ENCODE measurements around the gene FAM9C.
"Not testable (repeated sequence)": the region's sequence is repeated elsewhere in the genome, so short reads cannot be mapped to it uniquely, and the experiment has no call there.

FAM9C gene

DNA sequence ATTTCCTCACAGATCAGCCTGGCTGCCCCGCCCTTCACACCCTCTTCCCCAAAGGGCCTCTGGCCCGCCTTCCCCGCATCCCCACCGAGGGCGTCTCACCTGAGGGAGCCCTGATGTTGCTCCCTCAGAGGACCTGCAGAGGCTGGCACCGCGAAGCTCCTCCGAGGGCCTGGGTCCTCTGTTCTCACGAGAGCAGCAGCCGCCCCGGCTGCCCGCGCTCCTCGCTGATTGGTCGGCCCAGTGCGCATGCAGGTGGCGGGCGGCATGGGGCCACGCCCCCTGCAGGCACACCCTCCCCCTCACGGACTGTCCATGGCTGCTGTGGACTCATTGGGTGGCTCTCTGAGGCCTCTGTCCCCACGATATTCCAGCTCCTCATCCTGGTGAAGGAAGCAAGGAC is at the start of gene FAM9C:
Gene FAM9C (minus strand): TSS at position 180 of the 400 bp plus-strand sequence. CDS start 831 bp downstream, outside the sequence.
- no peak for DNase-seq

DNA sequence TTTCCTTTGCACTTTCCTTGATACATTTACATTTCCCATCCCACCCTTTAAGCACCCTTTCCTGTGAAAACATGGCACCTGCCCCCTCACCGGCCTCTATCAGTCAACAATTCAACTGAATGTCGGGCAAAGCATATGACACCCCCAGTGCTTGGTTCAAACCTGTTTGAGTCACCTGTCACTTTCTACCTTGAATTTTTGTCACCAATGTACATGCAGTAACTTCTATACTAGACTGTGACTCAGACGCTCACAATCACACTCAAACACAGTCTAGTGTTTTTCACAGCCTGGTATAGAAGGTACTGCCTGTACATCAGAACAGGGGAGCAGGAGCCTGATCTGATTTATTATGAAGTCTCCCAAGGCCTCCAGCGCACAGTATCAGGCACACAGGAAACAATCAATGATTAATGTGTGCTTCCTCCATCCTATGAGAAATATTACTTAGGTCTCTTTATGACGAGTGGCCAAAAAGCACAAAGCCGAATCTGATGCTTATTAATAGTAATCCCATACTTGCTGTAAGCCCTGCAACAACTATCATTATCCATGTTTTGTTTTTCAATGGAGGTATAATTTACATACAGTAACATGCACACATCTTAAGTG is 49.2 kb upstream of the FAM9C start:
- DNase-seq, result no peak

DNA sequence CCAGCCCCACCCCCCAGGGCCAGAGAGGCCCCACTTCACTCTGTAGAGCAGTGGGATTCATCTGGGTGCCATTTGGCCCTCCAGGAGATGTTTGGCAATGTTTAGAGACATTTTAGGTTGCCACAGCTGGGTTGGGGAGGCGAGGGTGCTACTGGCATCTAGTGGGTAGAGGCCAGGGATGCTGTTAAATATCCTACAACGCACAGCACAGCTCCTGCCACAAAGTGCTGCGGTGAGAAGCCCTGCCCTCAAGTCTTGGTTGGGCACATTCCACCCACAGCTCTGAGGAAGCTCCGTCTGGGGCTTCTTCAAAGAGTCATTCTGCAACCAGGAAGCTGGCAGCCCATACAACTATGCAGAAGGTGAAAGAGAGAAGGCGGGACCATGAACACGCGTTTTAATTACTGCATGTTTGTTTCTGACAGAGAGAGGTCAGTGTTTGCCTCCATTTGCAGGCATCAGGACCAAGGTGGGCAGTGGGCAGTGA is 48.1 kb upstream of the FAM9C start:
- DNase-seq, result no peak

DNA sequence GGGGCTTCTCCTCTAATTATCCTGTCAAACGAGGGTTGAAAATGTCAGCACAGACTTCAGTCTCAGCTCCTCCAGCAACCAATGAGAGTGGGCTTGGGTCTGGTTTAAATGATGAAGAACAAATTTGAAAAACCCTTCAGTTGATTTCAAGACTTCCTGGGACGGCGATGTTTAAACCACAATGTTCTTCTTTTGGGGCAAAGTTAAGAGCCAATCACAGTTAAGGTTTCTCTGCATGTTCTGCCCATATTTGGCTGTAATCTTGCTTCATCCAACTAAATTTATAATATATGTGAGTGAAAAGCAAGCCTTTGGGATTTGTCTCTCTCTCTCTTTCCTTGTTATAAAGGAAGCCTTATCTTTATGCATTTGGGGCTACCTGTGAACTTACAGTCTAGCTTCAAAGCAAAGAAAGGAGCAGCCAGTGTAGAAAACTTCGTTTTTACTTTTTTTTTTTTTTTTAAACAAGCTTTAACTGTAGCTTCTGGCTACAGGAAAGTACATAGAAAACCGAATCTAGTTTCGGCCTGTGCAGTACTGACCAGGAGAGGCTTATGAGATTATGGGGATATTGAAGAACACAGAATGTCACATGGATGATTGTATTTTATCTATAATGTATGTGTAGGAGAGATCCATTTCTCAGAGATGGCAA is 46.8 kb upstream of the FAM9C start:
- no peak for DNase-seq

DNA sequence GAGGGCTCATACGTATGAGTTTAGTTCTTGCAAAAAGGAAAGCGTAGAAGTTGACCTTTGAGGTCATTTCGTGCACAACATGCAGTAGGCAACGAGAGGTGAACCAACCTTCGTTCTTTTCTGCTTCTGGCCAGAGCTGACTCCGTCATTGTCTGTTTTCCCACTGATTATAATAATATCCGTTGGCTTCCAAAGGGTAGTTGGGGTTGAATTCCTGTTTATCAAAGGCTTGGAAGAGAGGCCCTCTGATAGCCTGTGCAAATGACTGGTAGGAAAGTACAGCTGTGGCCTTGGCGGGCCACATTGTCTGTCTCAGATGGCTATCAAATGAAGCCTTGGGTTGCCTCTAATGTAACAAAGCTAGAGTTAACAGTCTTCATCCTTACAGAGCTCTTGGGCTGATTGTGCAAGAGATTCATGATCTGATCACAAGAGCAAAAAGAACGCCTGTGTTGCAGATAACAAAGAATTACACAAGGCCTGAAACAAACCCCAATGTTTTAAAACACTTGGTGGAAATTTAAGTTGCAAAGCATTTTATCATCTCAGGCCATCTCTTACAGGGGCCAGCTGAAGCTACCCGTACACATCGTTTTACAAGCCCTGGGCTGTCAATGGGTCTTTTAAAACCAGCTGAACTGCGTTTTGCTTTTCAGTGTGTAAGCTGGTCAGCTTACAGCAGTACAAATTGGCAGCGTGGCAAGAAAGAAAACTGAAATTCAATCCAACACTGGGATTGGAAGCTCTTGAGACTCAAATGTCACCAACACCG is 46.1 kb upstream of the FAM9C start:
- DNase-seq, result no peak

DNA sequence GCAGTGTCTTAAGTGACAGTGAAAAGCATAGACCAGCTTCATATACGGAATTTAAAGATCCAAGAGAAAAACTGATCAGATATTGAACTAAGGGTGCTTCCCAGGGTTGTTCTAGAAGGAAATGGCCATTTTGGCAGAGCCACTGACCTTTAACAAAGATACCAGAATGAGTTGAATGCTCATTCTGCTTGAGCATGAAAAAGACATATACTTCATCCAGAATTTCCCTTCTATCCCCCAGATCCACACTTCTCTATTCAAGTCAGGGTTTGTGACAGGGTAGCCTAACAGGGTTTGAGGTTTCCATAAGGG is 45.6 kb upstream of the FAM9C start:
- no peak for DNase-seq

DNA sequence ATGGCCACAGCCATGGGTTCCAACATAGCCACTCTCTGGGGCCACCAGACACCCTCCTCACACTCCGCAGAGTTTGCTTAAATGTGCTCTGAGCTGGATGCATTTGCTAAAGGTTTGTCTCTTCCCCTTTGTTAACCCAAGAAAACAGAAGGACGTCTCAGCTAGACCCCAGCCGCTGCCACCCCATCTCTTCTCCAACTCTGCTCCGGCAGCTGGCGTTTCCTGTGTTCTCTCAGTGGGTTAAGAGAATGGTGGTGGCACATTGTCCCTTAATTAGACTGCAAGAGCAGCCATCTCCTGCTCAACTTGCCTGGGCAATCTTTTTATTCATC is 43.7 kb upstream of the FAM9C start:
- no peak for DNase-seq

DNA sequence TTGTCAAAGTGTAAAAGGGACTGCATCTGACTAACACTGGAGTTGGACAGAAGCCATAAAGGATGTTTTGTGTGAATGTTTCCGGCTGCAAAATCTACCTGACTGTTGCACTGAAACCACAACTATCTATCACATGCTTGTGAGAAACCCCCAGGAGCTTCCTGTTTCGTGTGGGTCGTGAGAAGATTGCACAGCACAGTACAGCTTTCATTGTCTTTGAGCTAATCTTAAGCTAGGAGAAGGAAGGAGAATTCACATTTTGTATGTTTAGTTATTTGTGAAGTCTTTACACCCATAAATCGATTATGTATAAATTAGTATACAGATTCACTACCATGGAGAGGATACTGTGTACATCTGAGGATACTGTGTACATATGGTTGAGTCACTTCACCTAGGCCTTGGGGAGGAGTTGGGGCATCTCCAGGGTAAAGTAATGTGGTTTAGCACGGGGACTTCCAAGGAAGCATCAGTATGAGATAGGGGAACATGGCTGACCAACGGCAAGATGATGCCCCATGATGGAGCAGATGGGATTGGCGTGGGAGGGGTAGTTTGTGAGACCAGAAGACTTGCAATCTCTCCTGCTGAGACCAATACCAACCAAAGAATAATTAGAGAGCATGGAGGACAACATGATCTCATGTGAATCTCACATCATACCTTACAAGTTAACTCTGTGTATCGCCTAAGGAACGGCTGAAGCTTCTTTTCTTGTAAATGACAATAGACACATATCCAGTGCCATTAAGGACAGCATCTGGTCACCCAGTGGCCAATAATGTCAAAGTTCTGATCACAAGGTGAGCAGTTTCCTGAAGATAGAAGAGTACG is 43.1 kb upstream of the FAM9C start:
- DNase-seq, result no peak

DNA sequence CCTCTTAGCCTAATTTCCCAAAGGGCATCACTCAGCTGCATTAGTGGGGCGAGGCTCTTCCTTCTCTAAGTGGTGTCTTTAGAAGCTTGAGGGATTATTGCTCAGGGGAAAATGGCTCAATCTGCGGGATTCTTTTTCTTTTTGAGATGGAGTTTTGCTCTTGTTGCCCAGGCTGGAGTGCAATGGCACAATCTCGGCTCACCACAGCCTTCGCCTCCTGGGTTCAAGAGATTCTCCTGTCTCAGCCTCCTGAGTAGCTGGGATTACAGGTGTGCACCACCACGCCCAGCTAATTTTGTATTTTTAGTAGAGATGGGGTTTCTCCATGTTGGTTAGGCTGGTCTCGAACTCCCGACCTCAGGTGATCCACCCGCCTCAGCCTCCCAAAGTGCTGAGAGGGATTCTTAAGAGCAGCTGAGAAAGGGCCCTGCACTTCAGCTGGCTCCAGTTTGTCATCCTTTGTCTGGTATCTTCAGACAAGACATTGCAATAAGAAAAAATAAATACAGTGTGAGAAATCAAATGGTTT is 42.4 kb upstream of the FAM9C start:
- DNase-seq, result not testable (repeated sequence)

DNA sequence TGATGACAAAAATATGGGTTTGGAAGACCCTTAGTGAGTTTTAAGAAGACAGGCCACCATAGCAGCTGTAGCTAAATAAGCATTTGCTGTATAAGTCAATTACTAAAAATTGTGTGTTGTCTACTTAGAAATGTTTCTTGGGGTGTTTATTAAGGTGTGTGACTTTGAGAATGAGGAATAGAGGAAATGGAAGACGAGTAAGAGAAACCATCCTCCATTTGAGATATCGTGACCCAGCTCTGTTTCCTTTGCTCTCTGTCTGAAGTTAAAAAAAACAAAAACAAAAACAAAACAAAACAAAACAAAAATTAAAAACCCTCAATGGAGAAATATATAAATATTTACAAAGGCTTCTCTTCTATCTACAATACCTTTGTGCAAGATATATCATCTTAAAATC is 41.7 kb upstream of the FAM9C start:
- no peak for DNase-seq

DNA sequence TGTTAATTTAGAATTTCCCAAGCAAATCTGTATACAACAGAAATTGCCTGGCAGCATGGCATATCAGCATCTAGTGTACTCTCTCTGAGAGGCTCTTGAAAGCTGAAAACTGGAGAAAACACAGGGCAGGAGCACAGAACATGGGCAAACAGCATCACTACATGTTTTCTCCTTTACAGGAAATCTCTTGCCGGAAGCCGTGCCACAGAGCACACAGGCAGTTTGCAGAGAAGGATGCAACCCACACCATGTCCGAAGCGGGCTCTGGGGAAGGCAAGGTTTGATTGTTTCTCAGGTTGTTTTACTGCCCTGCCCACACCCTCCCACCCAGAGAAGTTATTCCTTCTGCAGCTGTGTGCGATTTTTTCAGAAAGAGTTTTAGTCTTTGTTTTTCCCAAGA is 41.1 kb upstream of the FAM9C start:
- no peak for DNase-seq

DNA sequence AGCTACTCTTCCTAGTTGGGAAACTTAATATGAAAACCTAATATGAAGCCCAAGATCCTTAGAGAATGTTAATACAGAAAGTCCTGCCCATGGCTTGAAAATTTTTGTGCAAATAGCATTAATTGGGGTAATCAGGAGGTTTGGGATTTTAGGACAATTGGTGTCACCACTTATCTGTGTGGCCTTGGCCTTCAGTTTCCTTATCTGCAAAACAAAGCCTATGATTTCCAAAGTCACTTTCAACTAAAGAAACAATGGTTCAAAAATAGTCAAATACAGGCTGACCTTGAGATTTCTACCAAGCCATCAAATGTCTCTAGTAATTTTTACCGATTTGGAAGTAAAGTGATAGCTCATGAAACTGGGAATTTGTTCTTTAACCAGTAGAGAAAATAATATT is 40.2 kb upstream of the FAM9C start:
- no peak for DNase-seq

DNA sequence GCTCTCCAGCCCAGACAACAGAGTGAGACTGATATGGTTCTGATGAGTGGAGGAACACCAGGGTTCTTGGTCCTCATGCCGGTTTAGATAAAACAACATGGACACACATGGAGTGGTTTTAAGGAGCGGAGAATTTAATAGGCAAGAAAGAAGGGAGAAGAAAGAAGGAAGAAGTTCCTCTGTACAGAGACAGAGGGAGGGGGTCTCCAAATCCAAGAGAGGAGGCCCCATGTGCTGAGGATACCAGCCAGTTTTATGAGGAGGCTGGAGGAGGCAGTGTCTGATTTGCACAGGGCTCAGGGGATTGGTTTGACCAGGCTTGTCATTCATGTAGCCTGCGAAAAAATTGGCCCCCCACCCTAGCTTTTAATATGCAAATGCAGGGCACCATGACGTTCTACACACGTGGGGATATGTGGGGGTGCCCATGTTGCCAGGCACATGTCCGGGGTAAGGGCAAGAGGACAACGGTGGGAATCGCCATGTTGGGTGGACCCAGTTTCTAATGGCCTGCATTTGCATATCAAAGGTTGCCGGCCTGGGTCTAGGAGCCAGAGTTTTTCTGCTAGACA is 39.4 kb upstream of the FAM9C start:
- not testable (repeated sequence) for DNase-seq

DNA sequence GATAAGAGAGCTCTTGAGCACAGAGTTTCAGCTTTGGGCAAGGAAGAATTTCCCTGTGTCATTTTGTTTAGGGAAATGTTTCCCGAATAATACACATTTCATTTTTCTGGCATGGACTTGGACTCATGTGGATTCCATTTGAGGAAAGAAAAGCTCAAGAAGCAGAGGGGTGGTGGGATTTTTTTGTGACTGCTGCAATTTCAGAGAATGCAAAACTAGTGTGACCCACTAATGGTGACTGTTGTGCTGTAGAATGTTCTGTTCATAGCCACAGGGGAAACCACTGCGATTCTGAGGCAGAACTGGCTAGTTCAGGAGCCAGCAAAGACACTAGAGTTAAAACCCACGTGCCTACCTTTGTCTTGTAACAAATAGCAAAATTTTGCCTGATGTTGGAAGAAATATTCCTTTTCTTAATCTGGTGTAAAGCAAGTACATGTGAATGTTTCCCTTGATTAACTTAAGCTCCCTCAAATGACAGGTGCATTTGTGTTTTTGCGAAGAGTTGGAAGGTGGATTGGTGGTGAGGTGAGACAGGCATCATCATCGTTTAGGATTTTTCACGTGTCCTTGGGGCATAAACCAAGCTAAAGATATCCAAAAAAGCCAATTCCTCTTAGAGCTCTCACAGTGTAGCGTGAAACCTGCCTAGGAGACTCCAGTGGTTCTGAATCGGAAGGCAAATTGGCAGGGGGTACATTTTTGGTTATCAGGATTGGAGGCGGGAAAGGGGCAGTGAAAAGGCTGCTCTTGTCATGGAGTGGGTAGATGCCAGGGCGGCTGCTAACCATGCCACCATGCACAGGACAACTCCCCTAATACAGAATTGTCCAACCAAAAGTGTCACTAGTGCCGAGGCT is 38.0 kb upstream of the FAM9C start:
- DNase-seq, result no peak

DNA sequence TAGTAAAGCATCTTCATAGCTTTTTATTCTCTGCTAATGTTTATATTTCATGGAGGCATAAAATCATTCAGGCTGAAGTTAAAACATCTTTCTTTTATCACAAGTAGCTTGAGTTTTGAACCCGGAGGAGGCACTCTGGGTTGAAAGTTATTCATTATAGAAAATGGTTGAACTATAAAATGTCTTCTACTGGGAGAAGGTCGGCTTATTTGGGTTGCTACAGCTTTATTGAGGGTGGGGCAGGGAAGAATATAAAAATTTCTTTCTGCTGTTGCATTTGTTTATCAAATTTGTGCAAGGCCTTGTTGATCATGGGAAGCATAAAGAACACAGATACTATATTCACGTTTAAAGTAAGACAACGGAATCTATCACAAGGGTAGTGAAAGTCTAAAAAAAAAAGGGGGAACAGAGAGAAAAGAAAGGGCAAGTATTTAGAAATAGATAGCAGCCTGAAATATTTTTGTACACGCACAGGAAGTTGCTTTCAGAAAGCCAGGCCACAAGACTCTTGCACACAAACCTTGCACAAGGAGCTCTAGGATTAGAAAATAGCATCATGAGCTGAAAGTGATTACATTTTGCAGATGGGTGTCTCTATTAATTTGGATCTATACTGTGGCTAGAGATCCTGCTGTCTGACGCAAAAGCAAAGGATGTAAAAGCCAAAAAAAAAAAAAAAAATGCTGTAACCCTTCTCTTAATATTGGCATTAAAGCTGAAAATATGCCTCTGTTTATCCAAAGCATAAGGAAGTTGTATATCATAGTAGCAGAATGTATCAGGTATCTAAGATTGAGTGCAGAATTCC is 37.2 kb upstream of the FAM9C start:
- DNase-seq, result no peak

DNA sequence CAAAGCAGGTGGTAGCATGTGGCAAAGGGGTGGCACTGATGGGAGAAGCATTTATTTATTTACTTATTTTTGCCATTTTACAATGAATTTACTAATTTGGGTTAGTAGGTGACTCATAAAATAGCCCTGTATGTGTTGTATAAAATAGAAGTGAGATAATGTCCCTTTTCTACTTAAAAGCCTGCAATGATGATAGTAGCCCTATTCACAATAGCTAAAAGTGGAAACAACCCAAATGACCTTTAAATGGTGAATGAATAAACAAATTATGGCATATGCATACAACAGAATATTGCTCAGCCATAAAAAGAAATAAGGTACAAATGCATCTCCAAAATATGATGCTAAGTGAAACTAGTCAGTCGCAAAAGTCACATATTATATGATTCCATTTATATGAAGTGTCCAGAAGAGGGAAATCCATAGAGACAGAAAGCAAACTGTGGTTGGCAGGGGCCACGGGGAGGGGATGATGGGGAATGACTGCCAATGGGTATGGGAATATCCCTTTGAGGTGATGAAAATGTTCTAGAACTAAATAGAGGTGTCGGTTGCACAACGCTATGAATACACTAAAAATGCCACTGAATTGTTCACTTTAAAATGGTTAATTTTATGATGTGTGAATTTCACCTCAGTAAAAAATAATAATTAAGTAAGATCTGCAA is 35.8 kb upstream of the FAM9C start:
- no peak for DNase-seq

DNA sequence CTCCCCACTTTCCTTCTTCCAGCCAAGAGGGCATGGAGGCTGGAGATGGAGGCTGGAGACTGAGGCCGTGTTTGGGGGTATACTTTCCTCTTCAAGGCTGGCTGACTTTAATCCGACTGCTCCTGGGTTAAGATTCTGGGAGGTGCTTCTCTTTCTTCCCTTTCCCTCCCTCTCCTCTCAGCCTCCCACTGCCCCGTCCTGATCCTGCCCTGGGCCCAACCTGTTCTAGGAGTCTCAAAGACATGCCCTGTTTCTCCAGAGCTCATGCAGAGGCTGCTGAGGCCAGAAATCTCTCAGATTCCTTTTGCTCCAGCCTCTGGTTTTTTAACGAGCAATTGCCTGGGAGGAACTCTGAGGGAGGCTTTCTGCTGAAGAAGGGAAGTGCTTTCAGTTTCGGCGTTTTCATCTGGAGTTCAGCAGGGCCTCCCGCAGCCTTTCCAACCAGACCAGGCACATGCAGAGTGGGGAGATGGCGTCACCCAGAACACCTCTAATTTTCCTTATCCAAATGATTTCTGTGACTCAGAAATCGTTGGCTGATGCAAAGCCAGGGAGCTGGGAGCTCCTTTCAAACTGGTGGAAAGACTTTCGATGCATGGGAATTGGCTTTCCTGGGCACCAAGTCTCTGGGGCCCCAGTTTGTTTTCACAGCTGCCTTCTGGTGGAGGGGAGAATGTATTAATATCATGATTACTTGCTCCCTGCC is 34.5 kb upstream of the FAM9C start:
- no peak for DNase-seq

DNA sequence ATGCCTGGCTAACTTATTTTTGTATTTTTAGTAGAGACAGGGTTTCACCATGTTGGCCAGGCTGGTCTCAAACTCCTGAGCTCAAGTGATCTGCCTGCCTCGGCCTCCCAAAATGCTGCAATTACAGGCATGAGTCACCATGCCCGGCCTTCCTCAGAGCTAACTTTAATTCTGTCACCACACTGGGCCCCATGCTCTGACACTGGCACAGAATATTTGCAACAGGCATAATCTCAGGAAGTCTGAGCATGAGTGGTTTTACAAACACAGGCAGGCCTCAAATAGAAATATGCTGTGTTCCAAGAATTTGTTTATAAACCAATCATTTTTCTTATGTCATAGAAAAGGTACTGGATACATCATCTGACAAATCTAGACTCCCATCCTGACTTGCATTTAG is 32.7 kb upstream of the FAM9C start:
- DNase-seq, result no peak

DNA sequence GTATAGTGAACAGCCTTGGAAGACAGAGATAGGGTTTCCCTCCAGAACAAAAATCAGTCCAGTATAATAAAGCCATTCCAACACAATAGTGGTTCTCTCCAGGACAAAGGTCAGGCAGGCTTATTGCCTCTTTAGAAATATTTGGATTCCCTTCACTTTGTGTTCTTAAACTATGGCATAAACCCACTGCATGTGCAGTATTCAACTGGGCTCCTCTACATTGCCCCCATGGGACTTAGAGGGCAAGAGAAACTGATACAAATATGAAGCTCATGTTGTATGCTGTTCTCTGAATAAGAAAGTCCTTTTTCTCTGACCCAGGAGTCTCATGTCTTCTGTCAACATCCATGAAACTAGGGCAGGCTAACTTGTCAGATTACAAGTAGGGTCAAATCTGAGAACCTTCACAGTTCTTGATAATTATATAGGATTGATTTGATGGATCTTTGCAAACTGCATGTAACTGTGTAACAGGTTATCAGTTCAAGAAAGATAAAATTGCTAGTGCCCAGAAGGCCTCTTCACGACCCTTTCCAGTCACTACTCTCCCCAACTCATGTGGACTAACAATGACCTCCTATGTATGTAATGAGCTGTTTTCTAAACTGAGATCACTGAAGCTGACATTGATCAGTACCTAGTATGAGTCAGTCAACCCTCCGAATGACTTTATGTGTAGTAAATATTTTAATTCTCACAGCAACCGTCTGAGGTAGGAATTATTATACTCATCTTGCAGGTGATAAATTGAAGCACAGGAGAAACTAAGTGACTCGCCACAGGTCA is 31.9 kb upstream of the FAM9C start:
- no peak for DNase-seq

All from NCI-H187 treated with DMSO at 0.1 percent for 48 hours (cell line).